ENCODE data around the gene SIAH1.

DNA sequence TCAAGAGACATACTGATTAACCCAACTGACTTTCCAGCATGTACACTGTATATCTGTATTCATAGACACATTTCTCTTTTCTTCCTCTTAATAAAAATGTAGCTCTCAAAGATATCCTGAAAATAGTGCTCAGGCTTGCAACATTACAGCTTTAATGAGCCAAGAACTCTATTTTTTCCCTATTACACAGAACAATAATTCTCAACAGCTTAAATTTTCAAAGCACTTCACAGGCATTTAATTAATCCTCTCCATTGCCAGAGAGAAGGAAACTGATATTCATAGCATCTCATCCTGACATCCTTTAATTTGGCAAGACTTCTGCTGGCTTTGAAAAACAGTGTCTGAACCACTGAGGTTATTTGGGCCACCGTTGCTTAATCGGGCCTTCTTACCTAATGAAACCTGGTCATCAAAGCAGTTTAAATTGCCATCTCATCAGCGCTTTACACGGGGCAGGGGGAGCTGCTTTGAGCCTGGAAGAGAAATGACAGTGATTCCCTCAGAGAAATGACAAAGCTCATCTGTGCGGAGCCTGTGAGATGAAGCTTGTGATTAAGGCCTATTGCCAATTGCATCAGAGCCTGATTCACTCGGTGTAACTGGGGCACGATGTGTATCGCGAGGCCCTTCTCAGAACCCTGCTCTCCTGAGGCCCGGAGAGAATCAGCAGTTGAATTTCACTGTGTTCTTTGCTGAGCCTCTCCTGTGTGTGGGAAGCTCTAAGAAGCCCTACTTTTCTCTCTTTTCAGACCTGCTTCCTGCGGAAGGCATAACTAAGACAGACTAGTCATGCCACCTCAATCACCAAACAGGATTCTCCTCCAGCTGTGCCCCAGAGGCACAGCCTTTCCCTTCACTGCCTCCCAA lies 8.5 kb upstream of the SIAH1 start:
- TF ChIP-seq, protein P1, sequence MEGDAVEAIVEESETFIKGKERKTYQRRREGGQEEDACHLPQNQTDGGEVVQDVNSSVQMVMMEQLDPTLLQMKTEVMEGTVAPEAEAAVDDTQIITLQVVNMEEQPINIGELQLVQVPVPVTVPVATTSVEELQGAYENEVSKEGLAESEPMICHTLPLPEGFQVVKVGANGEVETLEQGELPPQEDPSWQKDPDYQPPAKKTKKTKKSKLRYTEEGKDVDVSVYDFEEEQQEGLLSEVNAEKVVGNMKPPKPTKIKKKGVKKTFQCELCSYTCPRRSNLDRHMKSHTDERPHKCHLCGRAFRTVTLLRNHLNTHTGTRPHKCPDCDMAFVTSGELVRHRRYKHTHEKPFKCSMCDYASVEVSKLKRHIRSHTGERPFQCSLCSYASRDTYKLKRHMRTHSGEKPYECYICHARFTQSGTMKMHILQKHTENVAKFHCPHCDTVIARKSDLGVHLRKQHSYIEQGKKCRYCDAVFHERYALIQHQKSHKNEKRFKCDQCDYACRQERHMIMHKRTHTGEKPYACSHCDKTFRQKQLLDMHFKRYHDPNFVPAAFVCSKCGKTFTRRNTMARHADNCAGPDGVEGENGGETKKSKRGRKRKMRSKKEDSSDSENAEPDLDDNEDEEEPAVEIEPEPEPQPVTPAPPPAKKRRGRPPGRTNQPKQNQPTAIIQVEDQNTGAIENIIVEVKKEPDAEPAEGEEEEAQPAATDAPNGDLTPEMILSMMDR (IDR thresholded peaks at IDR 0.05), result no peak
- TF ChIP-seq POLR2A (IDR thresholded peaks at IDR 0.05), result no peak
